ENCODE results near the gene GPM6B.

The GPM6B gene

GRCh38 chrX:13843150-13843721, 26.3 kb upstream of the GPM6B start:
- Histone ChIP-seq H3F3A (ENCODE audit: control insufficient read depth, insufficient read depth) (no peaks in the 10 kb centered on the region), H3K36me3 (ENCODE audit: control insufficient read depth, low read length) (no peaks in the 10 kb centered on the region), H3K9me3 (ENCODE audit: control insufficient read depth, insufficient read depth, low read length) (no peaks in the 10 kb centered on the region), H3K27ac (ENCODE audit: low read depth, low read length) (no peak overlapping the region), H3K9me2 (replicated peaks; ENCODE audit: control insufficient read depth, low read length) (no peaks in the 10 kb centered on the region), H3K4me1 (ENCODE audit: control insufficient read depth, low read length) (no peaks in the 10 kb centered on the region), H3K27me3 (ENCODE audit: control insufficient read depth, low read length) (no peaks in the 10 kb centered on the region), H3K4me3 (ENCODE audit: low read length) (no peak overlapping the region), H4K20me1 (ENCODE audit: control insufficient read depth, insufficient read depth, low read depth, low read length) (no peaks in the 10 kb centered on the region), H3K4me2 (ENCODE audit: low read length) (no peak overlapping the region), H3K79me2 (ENCODE audit: control insufficient read depth, low read length) (no peaks in the 10 kb centered on the region)
- TF ChIP-seq CTCF (IDR thresholded peaks at IDR 0.05; ENCODE audit: low read depth, low read length, poor library complexity, severe bottlenecking) (no peak), EZH2phosphoT487 (IDR thresholded peaks at IDR 0.05; ENCODE audit: borderline replicate concordance, low read length) (no peak)

- no peaks in the 10 kb centered on the region for H3K79me2 ChIP-seq (ENCODE audit: control insufficient read depth, low read length)
- no peaks in the 10 kb centered on the region for H3K36me3 ChIP-seq (ENCODE audit: control insufficient read depth, low read length)
- H3K9me3 ChIP-seq (ENCODE audit: control insufficient read depth, insufficient read depth, low read length): no peaks in the 10 kb centered on the region
- H4K20me1 ChIP-seq (ENCODE audit: control insufficient read depth, insufficient read depth, low read depth, low read length): no peaks in the 10 kb centered on the region
- no peak overlapping the region for H3K4me3 ChIP-seq (ENCODE audit: low read length)
- H3K27me3 ChIP-seq (ENCODE audit: control insufficient read depth, low read length): no peaks in the 10 kb centered on the region
- no peak overlapping the region for H3K4me2 ChIP-seq (ENCODE audit: low read length)
- H3F3A ChIP-seq (ENCODE audit: control insufficient read depth, insufficient read depth): no peaks in the 10 kb centered on the region
- no peak for TF ChIP-seq CTCF (IDR thresholded peaks at IDR 0.05; ENCODE audit: low read depth, low read length, poor library complexity, severe bottlenecking)
- no peak for TF ChIP-seq EZH2phosphoT487 (IDR thresholded peaks at IDR 0.05; ENCODE audit: borderline replicate concordance, low read length)
- no peaks in the 10 kb centered on the region for H3K9me2 ChIP-seq (replicated peaks; ENCODE audit: control insufficient read depth, low read length)
- H3K4me1 ChIP-seq (ENCODE audit: control insufficient read depth, low read length): no peaks in the 10 kb centered on the region
- no peak overlapping the region for H3K27ac ChIP-seq (ENCODE audit: low read depth, low read length)
Measured at GRCh38 chrX:13840121-13840520, 23.2 kb upstream of the GPM6B start.

GRCh38 chrX:13837290-13837745, 20.4 kb upstream of the GPM6B start:
- H3K79me2 ChIP-seq (ENCODE audit: control insufficient read depth, low read length): no peaks in the 10 kb centered on the region
- H3K9me2 ChIP-seq (replicated peaks; ENCODE audit: control insufficient read depth, low read length): no peaks in the 10 kb centered on the region
- H3K27me3 ChIP-seq (ENCODE audit: control insufficient read depth, low read length): no peaks in the 10 kb centered on the region
- no peaks in the 10 kb centered on the region for H3K4me1 ChIP-seq (ENCODE audit: control insufficient read depth, low read length)
- H3F3A ChIP-seq (ENCODE audit: control insufficient read depth, insufficient read depth): no peaks in the 10 kb centered on the region
- H4K20me1 ChIP-seq (ENCODE audit: control insufficient read depth, insufficient read depth, low read depth, low read length): no peaks in the 10 kb centered on the region
- TF ChIP-seq CTCF (IDR thresholded peaks at IDR 0.05; ENCODE audit: low read depth, low read length, poor library complexity, severe bottlenecking) (no peak), EZH2phosphoT487 (IDR thresholded peaks at IDR 0.05; ENCODE audit: borderline replicate concordance, low read length) (no peak)
- H3K4me2 ChIP-seq (ENCODE audit: low read length): no peak overlapping the region
- H3K4me3 ChIP-seq (ENCODE audit: low read length): no peak overlapping the region
- no peaks in the 10 kb centered on the region for H3K9me3 ChIP-seq (ENCODE audit: control insufficient read depth, insufficient read depth, low read length)
- no peak overlapping the region for H3K27ac ChIP-seq (ENCODE audit: low read depth, low read length)
- no peaks in the 10 kb centered on the region for H3K36me3 ChIP-seq (ENCODE audit: control insufficient read depth, low read length)
